Coronary artery (tissue), 2 donors: Measurements from ENCODE around the gene KIF21B.
A peak's percentile ranks its signal among the peaks of the same experiment; 100 is the strongest.

Experiments used
- DNase-seq: peaks from one replicate; pipeline ENCODE4 v3.0.0-alpha.2; 2017; ENCODE audit warnings: low spot score
- H3K27ac ChIP-seq, 2 donors: fragments of 200-600 bp; sonication (generic); one replicate each; pipeline ENCODE4 v1.5.1; 2016 to 2019
- H3K4me3 ChIP-seq: fragments of 200-600 bp; sonication (generic); 2 replicates; pipeline ENCODE4 v1.5.1; 2016; ENCODE audit warnings: mild to moderate bottlenecking, moderate library complexity
- CTCF ChIP-seq: fragments of 200-600 bp; sonication (generic); IDR thresholded peaks from one replicate; pipeline ENCODE4 v1.5.1; 2019; ENCODE audit warnings: antibody characterized with exemption

Gene KIF21B

GRCh38 chr1:201024625-201024998 lies 1.1 kb upstream of the KIF21B start:
- DNase-seq: no peak
- Histone ChIP-seq H3K4me3 (no peak overlapping the region), H3K27ac (no peak overlapping the region)
- TF ChIP-seq CTCF: no peak

GRCh38 chr1:201023920-201024624 lies 558 bp upstream of the KIF21B start:
- H3K27ac ChIP-seq: peak overlapping the region in 1 of 2 donors; percentile 1

GRCh38 chr1:201022820-201023516 lies 546 bp downstream of the KIF21B start:
- no peak for DNase-seq
- peak overlapping the region; percentile 69 for H3K4me3 ChIP-seq
- peak overlapping the region in 1 of 2 donors; percentile 1 for H3K27ac ChIP-seq
- TF ChIP-seq CTCF: no peak

More at GRCh38 chr1:201023920-201024624, 558 bp upstream of the KIF21B start:
- TF ChIP-seq CTCF: no peak
- DNase-seq: no peak
- H3K4me3 ChIP-seq: peak overlapping the region; percentile 69

- Histone ChIP-seq H3K27ac (peak overlapping the region in 1 of 2 donors; percentile 1), H3K4me3 (peak overlapping the region; percentile 69)
- no peak for TF ChIP-seq CTCF
- DNase-seq: no peak
Observed at GRCh38 chr1:201022493-201022819, 1.1 kb downstream of the KIF21B start.

- Histone ChIP-seq H3K4me3 (peak overlapping the region; percentile 69), H3K27ac (no peak overlapping the region)
- DNase-seq: no peak
Observed at GRCh38 chr1:201021630-201022492, 1.7 kb downstream of the KIF21B start.

More at GRCh38 chr1:201021630-201022492, 1.7 kb downstream of the KIF21B start:
- no peak for TF ChIP-seq CTCF
